Measurements from ENCODE around the gene CXXC1. TPM values are rescaled to one million over a fixed set of nuclear protein-coding genes. Genes with fewer than 3 reads are reported as not detected.

Gene CXXC1
- total RNA-seq, 1 experiment from 2014 or later, result 54.7 TPM

GRCh38 chr18:50276452-50276851 is 11.0 kb downstream of the CXXC1 start:
- peaks cover 3% of the 10 kb centered on the region; the same call in 1 of the 2 replicates for H4K20me1 ChIP-seq (ENCODE audit: insufficient read depth)
- peaks cover 27% of the 10 kb centered on the region for H3K79me2 ChIP-seq (ENCODE audit: low read depth)
- no peak overlapping the region for H2AFZ ChIP-seq
- H3K36me3 ChIP-seq (ENCODE audit: low read depth), result peaks cover 29% of the 10 kb centered on the region
- DNase-seq, result no peak
- BruUV-seq (replicated peaks), result no TSS peak
- no peak overlapping the region for H3K27ac ChIP-seq
- intact Hi-C loops (cut with micrococcal nuclease; ENCODE audit: unreplicated experiment), result no loop called here
- H3K27me3 ChIP-seq (ENCODE audit: insufficient read depth, low read depth), result no peaks in the 10 kb centered on the region
- H3F3A ChIP-seq (ENCODE audit: insufficient read depth, low read depth), result no peaks in the 10 kb centered on the region; the same call in 1 of the 2 replicates
- TF ChIP-seq EZH2 (IDR thresholded peaks at IDR 0.05; ENCODE audit: low read depth) (no peak), CTCF (conservative IDR thresholded peaks at IDR 0.05) (no peak)
- H3K4me1 ChIP-seq (replicated peaks; ENCODE audit: insufficient read depth), result peaks cover 15% of the 10 kb centered on the region
- POLR2A ChIA-PET (ENCODE audit: unreplicated experiment), result no interaction called here
- no peaks in the 10 kb centered on the region for H3K9me2 ChIP-seq (ENCODE audit: insufficient read depth)
- no peak overlapping the region for H3K4me3 ChIP-seq
- no peak overlapping the region for H3K4me2 ChIP-seq
- CTCF ChIA-PET, result no interaction called here
- no peaks in the 10 kb centered on the region for H3K9me3 ChIP-seq (ENCODE audit: insufficient read depth, low read depth)

- no peaks in the 10 kb centered on the region for H3K27me3 ChIP-seq (ENCODE audit: insufficient read depth, low read depth)
- no peak overlapping the region for H2AFZ ChIP-seq
- peaks cover 15% of the 10 kb centered on the region for H3K4me1 ChIP-seq (replicated peaks; ENCODE audit: insufficient read depth)
- TF ChIP-seq EZH2 (IDR thresholded peaks at IDR 0.05; ENCODE audit: low read depth) (no peak), CTCF (conservative IDR thresholded peaks at IDR 0.05) (no peak)
- no peak overlapping the region for H3K4me2 ChIP-seq
- BruUV-seq (replicated peaks), result no TSS peak
- peaks cover 21% of the 10 kb centered on the region for H3K79me2 ChIP-seq (ENCODE audit: low read depth)
- CTCF ChIA-PET, result no interaction called here
- intact Hi-C loops (cut with micrococcal nuclease; ENCODE audit: unreplicated experiment), result no loop called here
- no peaks in the 10 kb centered on the region for H3K9me2 ChIP-seq (ENCODE audit: insufficient read depth)
- no peak for DNase-seq
- peaks cover 3% of the 10 kb centered on the region; the same call in 1 of the 2 replicates for H4K20me1 ChIP-seq (ENCODE audit: insufficient read depth)
- H3K4me3 ChIP-seq, result no peak overlapping the region
- POLR2A ChIA-PET (ENCODE audit: unreplicated experiment), result no interaction called here
- peaks cover 29% of the 10 kb centered on the region for H3K36me3 ChIP-seq (ENCODE audit: low read depth)
- no peaks in the 10 kb centered on the region for H3F3A ChIP-seq (ENCODE audit: insufficient read depth, low read depth)
- H3K27ac ChIP-seq, result no peak overlapping the region
- H3K9me3 ChIP-seq (ENCODE audit: insufficient read depth, low read depth), result no peaks in the 10 kb centered on the region
These were observed 11.9 kb downstream of the CXXC1 start for GRCh38 chr18:50275503-50276036.

GRCh38 chr18:50274941-50275340 is 12.6 kb downstream of the CXXC1 start:
- Histone ChIP-seq H4K20me1 (ENCODE audit: insufficient read depth) (peaks cover 3% of the 10 kb centered on the region; the same call in 1 of the 2 replicates), H3K27ac (no peak overlapping the region), H3K9me3 (ENCODE audit: insufficient read depth, low read depth) (no peaks in the 10 kb centered on the region), H3K9me2 (ENCODE audit: insufficient read depth) (no peaks in the 10 kb centered on the region), H3K4me2 (no peak overlapping the region), H3K4me1 (replicated peaks; ENCODE audit: insufficient read depth) (peaks cover 9% of the 10 kb centered on the region), H3K4me3 (no peak overlapping the region), H3F3A (ENCODE audit: insufficient read depth, low read depth) (no peaks in the 10 kb centered on the region), H2AFZ (no peak overlapping the region), H3K79me2 (ENCODE audit: low read depth) (peaks cover 14% of the 10 kb centered on the region), H3K36me3 (ENCODE audit: low read depth) (peaks cover 29% of the 10 kb centered on the region), H3K27me3 (ENCODE audit: insufficient read depth, low read depth) (no peaks in the 10 kb centered on the region)
- no peak for TF ChIP-seq CTCF (conservative IDR thresholded peaks at IDR 0.05)
- no peak for TF ChIP-seq EZH2 (IDR thresholded peaks at IDR 0.05; ENCODE audit: low read depth)
- intact Hi-C loops (cut with micrococcal nuclease; ENCODE audit: unreplicated experiment), result no loop called here
- POLR2A ChIA-PET (ENCODE audit: unreplicated experiment), result no interaction called here
- CTCF ChIA-PET, result no interaction called here
- BruUV-seq (replicated peaks), result no TSS peak
- no peak for DNase-seq

All from PC-9 (cell line).